Left kidney (tissue), 8 donors: ENCODE data around the gene BCKDK. TPM values are rescaled to one million over a fixed set of nuclear protein-coding genes. Genes with fewer than 3 reads are reported as not detected.

ENCODE experiments used
- DNase-seq: peaks from one replicate; pipeline ENCODE4 v3.0.0-alpha.2; 2013
- long read RNA-seq, 8 donors: transcript quantifications; one replicate each; lab custom pipeline, GENCODE V29; 2026
- polyA plus RNA-seq: library from polyadenylated mRNA; unstranded; fragments of 120-200 nt; gene quantifications from one replicate; pipeline ENCODE4 v1.2.1, GENCODE V29; 2013; ENCODE audit not compliant: insufficient read length

BCKDK gene
- 33.6 TPM for polyA plus RNA-seq
- long read RNA-seq, donor 1, transcript BCKDK-201 (12 exons, 2,128 nt) = major isoform, 15 of 27 reads
- long read RNA-seq, donor 1, partial matches to known transcripts = 8 of 27 reads
- long read RNA-seq, donor 1, other reads (novel, unspliced or antisense) = 0 of 27 reads
- long read RNA-seq, donor 2, transcript BCKDK-201 (12 exons, 2,128 nt) = major isoform, 16 of 25 reads
- long read RNA-seq, donor 2, partial matches to known transcripts = 5 of 25 reads
- long read RNA-seq, donor 2, other reads (novel, unspliced or antisense) = 0 of 25 reads
- long read RNA-seq, donor 3, transcript BCKDK-201 (12 exons, 2,128 nt) = major isoform, 8 of 8 reads
- long read RNA-seq, donor 3, partial matches to known transcripts = 0 of 8 reads
- long read RNA-seq, donor 3, other reads (novel, unspliced or antisense) = 0 of 8 reads
- long read RNA-seq, donor 4, partial matches to known transcripts = 0 of 1 reads
- long read RNA-seq, donor 4, other reads (novel, unspliced or antisense) = 0 of 1 reads
- long read RNA-seq, donor 5, transcript BCKDK-201 (12 exons, 2,128 nt) = major isoform, 21 of 40 reads
- long read RNA-seq, donor 5, transcript BCKDK-203 (11 exons, 1,997 nt) = minor isoform, 12 of 40 reads
- long read RNA-seq, donor 5, partial matches to known transcripts = 7 of 40 reads
- long read RNA-seq, donor 5, other reads (novel, unspliced or antisense) = 0 of 40 reads
- long read RNA-seq, donor 6, transcript BCKDK-201 (12 exons, 2,128 nt) = major isoform, 15 of 23 reads
- long read RNA-seq, donor 6, partial matches to known transcripts = 5 of 23 reads
- long read RNA-seq, donor 6, other reads (novel, unspliced or antisense) = 0 of 23 reads
- long read RNA-seq, donor 7, transcript BCKDK-201 (12 exons, 2,128 nt) = major isoform, 22 of 34 reads
- long read RNA-seq, donor 7, transcript BCKDK-203 (11 exons, 1,997 nt) = minor isoform, 5 of 34 reads
- long read RNA-seq, donor 7, partial matches to known transcripts = 7 of 34 reads
- long read RNA-seq, donor 7, other reads (novel, unspliced or antisense) = 0 of 34 reads
- long read RNA-seq, donor 8, transcript BCKDK-201 (12 exons, 2,128 nt) = major isoform, 7 of 11 reads
- long read RNA-seq, donor 8, partial matches to known transcripts = 0 of 11 reads
- long read RNA-seq, donor 8, other reads (novel, unspliced or antisense) = 0 of 11 reads

DNA sequence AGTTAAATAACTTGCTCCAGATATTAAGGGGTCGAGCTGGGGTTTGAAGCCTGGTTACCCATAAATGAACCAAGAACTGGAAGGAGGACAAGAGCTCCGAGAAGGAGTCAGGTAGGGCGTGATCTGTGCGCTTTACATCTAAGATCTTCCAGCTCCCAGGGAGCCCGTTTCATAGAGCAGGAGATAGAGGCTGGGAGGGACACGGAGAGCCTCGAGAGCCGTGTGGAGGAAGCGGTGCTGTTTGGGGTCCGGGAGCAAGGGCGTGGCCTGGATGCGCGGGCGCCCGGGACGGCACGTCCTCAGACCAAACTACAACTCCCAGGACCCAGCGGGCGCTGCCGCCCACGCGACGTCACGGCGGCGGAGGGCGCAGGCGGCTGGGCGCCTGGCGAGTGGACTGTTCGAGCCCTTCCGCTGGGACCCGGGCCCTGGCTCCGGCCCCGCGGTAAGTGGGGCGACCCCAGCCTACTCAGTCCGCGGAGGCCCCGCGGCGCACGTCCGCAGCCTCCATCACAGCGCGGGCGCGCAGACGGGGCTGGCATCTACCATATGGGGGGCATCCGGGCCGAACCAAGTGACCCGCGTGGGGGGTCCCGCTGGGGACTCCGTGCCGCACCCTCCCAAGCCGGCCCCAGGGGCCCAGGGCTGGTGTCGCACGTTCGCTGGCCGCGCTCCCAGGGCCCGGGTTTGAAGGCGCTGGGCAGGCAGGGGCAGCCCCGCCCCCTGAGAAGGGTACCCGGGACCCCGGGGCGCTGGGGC lies at the start of gene BCKDK:
Gene BCKDK (plus strand): TSS at position 352 of the 759 bp plus-strand sequence. CDS start 838 bp downstream, outside the sequence.
- DNase-seq = peak; percentile 53

DNA sequence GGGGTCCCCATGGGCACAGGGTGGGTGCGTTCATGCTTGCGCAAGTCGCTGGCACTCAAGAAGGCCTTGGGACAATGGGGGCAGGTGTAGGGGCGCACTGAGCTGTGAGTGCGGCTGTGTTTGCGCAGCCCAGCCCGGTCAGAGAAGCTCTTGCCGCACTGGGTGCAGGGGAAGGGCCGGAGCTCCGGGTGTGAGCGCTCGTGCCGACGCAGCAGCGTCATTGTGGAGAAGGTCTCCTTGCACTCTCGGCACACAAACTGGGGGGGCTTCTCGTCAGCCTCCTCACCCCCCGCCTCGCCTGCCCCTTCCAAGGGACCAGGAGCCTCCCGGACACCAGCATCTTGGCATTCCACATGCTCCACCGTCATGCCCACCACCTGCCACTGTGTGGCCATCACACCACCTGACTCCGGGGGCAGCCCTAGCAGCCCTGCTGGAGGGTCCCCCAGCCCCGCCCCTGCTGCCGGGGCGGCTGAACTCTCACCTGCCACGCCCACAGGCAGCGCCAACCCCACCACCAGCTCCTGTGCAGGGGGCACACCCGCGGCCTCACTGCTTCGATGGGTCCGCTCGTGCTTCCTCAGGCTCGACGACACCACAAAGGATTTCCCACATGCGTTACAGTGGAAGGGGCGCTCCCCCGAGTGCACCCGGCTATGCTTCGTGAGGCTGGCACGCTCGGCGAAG lies 46.9 kb upstream of the BCKDK start:
- DNase-seq = no peak

DNA sequence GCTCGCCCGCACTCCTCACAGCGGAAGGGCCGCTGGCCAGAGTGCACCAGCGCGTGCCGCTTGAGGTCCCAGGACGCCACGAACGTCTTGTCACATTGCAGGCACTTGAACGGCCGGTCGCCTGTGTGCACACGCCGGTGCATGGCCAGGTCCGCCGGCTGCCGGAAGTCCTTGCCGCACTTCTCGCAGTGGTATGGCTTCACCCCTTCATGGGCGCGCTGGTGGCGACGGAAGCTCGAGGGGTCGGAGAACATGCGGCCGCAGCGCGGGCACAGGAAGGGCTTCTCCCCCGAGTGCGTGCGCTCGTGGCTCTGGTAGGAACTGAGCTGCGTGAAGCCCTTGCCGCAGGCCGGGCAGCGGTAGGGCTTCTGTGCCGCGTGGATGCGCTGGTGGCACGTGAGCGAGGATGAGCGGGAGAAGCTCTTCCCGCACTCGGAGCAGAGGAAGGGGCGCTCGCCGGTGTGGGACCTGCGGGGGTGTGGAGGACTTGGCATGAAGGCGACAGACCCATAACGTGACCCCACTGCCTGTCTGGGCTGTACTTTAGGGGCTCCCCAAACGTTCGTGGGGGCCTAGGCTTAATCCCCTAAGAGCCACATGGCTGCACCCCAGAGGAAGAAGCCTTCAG lies 46.3 kb upstream of the BCKDK start:
- DNase-seq = no peak

DNA sequence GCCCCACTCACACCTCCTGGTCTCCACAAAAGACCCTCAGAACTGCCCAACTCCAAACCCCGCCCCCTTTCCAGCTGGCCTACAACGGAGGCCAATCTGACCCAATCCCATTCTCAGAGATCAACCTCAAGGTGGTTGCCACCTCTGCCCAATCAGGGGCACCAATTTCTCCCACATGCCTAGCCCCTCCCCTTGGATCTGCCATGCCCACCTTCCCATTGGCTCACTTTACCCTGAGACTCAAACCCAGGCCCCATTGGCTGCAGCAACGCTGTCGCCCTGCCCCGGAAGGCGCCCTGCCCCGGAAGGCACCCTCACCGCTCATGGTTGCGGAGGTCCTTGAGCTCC lies 44.7 kb upstream of the BCKDK start:
- no peak for DNase-seq

DNA sequence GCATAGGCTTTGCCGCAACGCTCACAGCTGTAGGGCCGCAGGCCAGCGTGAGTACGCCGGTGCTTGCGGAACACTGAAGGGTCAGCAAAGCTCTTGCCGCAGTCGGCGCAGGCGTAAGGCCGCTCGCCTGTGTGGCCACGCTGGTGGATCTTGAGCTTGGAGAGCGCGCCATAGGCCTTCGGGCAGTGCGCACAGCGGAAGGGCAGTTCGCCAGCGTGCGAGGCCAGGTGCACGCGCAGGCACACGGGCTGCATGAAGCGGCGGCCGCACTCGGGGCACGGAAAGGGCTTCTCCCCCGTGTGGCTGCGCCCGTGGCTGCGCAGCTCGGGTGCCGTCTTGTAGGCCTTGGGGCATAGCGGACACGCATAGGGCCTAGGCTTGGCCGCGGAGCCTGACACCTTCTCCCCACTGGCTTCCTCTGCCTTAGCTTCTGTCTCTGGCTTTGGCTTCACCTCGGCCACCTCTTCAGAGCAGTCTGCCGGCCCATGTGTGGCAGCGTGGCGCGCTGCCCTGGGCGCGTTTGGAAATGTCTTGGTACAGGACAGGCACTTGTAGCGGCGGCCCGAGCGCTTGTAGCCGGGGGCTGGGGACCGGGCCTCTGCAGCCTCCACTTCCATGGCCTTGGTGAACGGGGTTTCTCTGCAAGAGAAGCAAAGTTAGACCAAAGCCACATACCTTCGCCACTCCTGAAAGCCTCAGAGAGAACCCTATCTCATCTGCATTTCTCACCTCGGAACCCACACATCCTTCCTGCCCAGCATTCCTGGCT lies 44.2 kb upstream of the BCKDK start:
- no peak for DNase-seq

DNA sequence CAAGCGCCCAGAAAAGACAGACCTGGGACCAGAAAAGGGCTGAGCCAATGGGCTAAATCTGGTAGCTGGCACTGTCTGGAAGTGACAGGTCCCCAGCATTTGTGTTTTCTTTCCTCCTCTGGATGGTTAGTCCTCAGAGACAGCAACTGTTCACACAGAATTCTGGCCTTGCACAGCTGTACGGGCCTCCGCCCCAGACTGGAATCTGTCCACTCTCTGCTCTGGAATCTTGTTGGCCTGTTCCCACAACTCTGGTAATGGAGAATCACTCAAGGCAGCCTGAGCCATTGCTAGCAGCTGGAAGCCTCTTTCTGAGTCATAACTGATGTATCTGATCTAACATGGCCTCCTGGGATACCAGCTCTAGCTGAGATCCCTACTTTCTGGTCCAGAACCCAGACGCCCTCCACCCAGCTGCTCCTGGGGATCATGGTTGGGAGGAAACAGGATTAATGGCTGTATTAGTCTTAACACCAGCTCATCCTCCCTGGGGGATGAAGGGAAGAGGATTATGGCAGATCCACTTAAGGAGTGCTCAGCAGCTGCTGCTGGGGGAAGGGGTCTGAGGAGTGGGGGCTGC lies 43.2 kb upstream of the BCKDK start:
- DNase-seq = no peak

DNA sequence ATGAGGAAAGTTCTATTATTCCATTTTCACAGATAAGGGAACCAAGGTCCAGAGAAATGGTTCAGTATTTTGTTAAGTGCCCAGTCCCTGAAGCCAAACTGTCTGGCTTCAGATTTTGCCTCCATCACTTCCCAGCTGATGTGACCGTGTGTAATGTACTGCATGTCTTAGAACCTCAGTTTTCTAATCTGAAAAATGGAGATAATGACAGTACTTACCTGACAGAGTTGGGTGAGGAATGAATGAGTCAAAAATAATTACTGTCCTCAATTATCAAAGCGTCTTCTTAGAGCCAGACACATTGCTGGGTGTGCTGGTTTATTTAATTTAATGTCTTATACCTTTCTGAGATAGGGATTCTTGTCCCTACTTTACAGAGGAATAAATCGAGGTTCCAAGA lies 40.8 kb upstream of the BCKDK start:
- no peak for DNase-seq

DNA sequence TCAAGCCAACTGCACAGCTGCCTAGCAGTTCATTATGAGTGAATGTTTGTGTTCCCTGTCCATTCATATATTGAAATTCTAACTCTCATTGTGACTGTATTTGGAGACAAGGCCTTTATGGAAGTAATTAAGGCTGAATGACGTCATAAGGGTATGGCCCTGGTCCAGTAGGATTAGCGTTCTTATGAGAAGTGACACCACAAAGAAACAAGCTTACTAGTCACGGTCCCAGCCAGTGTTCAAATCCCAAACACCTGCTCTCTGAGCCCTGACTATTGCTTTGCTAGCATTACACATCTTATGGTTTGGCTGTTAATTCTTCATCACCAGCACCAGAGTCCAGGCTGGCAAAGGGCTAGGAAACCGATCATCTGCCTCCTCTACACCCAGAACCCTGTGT lies 36.3 kb upstream of the BCKDK start:
- no peak for DNase-seq

DNA sequence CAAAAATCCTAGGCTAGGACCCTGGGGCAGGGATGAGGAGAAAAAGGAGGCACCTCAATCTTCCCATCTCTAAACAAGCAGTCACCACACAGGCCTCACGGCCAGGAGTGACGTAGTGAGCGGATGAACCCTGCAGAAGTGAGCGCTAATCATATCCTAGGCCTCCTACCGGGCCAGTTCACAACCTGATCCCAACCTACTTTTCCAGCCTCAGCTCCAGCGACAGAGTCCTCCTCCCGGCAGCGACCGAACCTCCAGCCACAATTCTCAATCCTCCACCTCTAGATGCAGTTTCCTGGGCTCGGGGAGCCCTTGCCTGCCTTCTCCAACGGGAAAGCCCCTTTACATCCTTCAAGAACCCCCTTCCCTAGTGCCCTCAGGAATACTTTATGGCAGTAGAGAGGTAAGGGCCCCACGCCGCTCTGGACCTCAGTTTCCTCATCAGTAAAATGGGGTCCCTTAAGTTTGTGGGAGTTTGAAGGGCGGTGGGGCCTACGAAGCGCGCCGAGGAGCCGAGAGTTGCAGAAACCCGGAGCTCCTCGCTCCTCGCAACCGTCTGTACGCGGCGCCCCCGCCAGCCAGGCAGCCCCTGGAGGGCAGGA lies 35.5 kb upstream of the BCKDK start:
- DNase-seq = no peak

DNA sequence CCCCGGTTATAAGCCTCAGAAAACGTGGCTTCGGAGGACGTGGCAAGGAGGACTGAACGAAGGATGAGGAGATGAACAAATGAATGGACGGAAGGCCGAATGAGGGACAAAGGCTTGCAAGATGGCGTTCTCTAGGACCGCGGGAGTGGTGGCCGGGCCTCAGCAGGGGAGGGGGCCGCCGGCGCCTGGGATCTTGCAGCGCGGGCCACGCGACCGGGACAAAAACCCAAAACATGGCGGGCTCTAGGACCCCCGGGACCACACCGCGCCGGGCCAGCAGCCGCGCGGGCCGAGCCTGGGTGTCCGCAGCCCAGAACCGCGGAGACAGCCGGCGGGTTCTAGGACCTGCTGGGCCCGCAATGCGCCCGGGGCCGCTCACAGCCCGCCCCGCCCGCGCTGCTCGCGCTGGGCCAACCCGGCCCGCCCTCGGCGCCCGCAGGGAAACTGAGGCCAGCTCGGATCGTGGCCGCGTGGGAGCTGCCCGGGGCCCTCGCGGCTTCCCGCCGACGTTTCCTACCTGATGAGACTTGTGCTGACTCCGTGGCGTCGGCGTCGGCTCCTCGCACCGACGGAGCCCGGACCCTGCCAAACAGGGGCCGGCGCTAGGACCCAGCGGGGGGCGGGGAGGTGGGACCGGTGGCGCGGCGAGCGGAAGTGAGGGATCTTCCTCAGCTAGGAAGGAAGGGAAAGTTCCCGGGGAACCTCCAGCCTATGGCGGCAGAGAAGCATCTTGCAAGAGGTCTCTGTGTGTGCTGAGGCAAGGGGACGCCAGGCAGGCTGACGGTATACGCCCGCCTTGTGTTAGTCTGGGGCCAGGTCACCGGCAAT lies 34.8 kb upstream of the BCKDK start:
- DNase-seq = peak; percentile 91

DNA sequence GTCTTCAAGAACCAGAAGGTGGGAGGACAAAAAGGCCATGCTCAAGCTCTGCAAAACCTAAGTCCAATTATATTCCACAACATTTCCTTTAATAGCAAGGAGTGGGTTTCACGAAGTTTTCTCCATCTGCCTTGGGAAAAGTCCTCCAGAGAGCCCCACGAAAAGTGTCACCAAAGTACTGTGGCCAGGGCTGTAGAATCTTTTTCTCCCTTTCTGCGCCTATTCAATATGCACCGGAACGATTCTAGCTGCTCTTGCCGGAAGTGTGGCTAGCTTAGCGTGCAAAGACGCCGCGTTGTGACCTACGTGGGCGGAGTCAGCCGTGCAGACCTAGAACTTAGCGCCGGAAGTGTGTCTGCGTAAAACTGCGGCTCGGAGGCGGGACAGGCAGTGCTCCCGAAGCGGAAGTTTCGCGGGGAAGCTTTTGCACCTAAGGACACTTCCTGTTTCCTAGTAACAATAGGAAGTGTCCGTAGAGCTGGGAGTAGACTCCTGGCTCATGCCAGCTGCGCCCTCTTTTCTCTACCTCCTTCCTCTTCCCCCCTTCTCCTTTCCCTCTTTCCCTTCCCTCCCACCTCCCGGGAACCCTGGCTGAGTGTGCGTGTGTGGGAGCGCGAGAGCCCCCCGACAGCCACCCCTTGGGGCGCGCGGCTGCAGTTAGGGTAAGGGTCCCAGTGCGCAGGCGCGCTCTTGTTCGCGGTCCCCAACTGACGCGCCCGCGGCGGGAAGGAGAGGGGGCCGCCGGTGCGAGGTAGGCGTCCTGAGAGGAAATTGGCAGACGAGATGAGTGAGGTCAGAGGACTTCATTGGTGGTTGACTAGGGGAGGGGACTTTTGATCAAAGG lies 34.0 kb upstream of the BCKDK start, which contains the start of the genes ZNF646 and ZNF668:
Gene ZNF646 (plus strand): TSS at position 453 of the 844 bp plus-strand sequence. CDS start 1,903 bp downstream, outside the sequence.
Gene ZNF668 (minus strand): TSS at position 271 of the 844 bp plus-strand sequence. CDS start 9,781 bp downstream, outside the sequence.
- DNase-seq = peak; percentile 98

DNA sequence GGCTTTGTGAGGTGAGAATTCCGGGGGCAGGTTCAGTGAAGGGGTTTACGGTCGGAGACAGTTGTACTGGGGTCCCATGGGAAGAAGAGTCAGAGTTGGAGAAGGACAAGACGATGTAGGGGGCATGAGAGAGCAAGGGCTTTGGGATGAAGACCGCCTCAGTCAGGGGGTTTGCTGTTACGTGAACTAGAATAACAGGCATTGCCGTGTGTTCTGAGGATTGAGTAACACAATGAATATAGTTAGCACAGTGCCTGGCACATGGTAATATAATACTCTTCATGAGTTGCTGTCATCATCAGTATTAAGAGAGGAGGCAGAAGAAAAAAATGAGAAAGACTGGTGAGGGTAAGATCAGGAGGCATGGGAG lies 33.4 kb upstream of the BCKDK start:
- DNase-seq = no peak

DNA sequence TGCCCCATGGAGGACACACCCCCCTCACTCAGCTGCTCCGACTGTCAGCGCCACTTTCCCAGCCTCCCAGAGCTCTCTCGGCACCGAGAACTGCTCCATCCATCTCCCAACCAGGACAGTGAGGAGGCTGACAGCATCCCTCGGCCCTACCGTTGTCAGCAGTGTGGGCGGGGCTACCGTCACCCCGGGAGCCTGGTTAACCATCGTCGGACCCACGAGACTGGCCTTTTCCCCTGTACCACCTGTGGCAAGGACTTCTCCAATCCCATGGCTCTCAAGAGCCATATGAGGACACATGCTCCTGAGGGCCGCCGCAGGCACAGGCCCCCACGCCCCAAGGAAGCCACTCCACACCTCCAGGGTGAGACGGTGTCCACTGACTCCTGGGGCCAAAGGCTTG lies 31.9 kb upstream of the BCKDK start:
- DNase-seq = no peak

DNA sequence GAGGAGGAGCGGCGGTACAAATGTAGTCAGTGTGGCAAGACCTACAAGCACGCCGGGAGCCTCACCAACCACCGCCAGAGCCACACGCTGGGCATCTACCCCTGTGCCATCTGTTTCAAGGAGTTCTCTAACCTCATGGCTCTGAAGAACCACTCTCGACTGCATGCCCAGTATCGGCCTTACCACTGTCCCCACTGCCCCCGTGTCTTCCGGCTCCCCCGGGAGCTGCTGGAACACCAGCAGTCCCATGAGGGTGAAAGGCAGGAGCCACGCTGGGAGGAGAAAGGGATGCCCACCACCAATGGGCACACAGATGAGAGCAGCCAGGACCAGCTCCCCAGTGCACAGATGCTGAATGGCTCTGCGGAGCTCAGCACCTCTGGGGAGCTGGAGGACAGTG lies 31.2 kb upstream of the BCKDK start:
- no peak for DNase-seq

DNA sequence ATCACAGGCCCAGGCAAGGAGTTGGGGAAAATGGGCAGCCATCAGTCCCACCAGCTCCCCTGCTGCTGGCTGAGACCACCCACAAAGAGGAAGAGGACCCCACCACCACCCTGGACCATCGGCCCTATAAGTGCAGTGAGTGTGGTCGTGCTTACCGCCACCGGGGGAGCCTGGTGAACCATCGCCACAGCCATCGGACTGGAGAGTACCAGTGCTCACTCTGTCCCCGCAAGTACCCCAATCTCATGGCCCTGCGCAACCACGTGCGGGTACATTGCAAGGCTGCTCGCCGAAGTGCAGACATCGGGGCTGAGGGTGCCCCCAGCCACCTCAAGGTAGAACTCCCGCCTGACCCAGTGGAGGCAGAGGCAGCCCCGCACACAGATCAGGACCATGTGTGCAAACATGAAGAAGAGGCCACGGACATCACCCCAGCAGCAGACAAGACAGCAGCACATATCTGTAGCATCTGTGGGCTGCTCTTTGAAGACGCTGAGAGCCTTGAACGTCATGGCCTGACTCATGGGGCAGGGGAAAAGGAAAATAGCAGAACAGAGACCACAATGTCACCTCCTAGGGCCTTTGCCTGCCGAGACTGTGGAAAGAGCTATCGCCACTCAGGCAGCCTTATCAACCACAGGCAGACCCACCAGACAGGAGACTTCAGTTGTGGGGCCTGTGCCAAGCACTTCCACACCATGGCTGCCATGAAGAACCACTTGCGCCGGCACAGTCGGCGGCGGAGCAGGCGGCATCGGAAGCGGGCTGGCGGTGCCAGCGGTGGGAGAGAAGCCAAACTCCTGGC lies 30.4 kb upstream of the BCKDK start:
- DNase-seq = no peak
